LNCaP clone FGC (cell line): ENCODE results near the gene LRRC2.
"Not testable (repeated sequence)": the region's sequence is repeated elsewhere in the genome, so short reads cannot be mapped to it uniquely, and the experiment has no call there.

Experiments used
- DNase-seq: peaks from one replicate; pipeline ENCODE4 v3.0.0-alpha.2; 2011; ENCODE audit warnings: low read depth
- H3K4me3 ChIP-seq: 2 replicates; pipeline ENCODE4 v1.5.1; 2011; ENCODE audit warnings: mild to moderate bottlenecking, low read depth, low read length, control low read depth
- TF ChIP-seq, protein P1 (sequence below): IDR thresholded peaks from 2 replicates; pipeline ENCODE4 v1.5.1; 2012; ENCODE audit warnings: mild to moderate bottlenecking; ENCODE audit not compliant: control insufficient read depth, insufficient read depth; ENCODE audit errors: extremely low read depth

Gene LRRC2

DNA sequence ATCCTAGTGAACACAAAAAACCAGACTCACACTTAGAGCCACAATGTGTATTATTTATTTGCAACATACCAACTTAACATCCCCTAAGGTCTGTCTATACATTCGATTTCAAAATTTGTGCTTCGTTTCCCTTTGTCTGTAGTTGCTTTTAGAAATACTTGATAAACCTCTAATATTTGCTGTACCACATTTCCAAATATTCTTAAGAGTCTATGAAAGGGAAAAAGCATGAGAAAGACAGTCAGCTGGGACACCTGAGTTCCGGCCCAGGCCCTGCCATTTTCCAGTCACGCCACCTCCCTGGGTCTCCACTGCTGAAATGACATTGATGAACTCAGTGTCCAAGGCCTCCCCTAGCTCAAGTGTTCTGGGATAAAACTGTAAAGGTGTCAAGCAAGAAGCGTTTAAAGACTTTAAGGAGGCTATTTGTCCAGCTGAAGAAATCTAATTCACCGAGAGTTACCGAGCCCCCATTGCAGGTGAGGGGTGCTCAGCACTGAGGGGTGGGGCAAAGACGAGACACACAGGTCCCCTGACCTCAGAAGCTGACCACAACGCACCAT is 26.6 kb downstream of the LRRC2 start:
- TF ChIP-seq, protein P1, sequence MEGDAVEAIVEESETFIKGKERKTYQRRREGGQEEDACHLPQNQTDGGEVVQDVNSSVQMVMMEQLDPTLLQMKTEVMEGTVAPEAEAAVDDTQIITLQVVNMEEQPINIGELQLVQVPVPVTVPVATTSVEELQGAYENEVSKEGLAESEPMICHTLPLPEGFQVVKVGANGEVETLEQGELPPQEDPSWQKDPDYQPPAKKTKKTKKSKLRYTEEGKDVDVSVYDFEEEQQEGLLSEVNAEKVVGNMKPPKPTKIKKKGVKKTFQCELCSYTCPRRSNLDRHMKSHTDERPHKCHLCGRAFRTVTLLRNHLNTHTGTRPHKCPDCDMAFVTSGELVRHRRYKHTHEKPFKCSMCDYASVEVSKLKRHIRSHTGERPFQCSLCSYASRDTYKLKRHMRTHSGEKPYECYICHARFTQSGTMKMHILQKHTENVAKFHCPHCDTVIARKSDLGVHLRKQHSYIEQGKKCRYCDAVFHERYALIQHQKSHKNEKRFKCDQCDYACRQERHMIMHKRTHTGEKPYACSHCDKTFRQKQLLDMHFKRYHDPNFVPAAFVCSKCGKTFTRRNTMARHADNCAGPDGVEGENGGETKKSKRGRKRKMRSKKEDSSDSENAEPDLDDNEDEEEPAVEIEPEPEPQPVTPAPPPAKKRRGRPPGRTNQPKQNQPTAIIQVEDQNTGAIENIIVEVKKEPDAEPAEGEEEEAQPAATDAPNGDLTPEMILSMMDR: no peak
- H3K4me3 ChIP-seq: no peak overlapping the region
- DNase-seq: no peak

DNA sequence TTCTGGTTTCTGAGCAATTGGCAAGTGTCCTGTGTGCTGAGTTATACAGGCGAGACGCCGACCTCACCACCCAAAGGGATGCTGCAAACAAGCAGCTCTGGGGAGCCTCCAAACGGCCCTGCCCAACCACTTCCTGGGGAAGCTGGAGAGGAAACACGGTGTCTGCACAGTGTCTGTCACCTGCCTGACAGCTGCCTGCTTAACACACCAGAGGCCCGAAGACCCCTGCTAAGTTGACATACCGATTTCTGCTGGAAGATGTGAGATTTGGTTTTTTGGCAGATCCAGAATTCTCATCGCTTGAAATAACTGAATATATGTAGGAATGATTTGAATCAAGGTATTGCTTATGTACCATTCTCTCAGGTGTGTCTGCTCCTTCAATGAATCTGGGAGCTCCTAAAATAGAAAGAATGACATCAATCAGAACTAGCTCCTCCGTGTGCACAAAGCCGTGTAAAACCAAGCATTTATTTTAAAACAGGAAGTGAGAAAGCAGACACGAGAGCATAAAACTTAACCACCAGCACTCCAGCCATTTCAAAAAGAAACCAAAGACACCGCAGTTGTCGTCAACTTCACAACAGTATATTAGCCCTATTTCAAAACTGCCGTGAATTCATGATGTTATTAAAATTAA is 27.2 kb downstream of the LRRC2 start:
- TF ChIP-seq, protein P1: no peak
- no peak for DNase-seq
- H3K4me3 ChIP-seq: no peak overlapping the region

GRCh38 chr3:46538425-46538802 is 27.7 kb downstream of the LRRC2 start:
- not testable (repeated sequence) for H3K4me3 ChIP-seq, DNase-seq

- no peak for DNase-seq
- TF ChIP-seq, protein P1: no peak
- H3K4me3 ChIP-seq: no peak overlapping the region
These were observed 28.3 kb downstream of the LRRC2 start for GRCh38 chr3:46537779-46538178.

- no peak for DNase-seq
- TF ChIP-seq, protein P1: no peak
- H3K4me3 ChIP-seq: no peak overlapping the region
These were observed 28.8 kb downstream of the LRRC2 start for GRCh38 chr3:46537316-46537715.

GRCh38 chr3:46536758-46537157 is 29.3 kb downstream of the LRRC2 start:
- no peak for DNase-seq
- TF ChIP-seq, protein P1: no peak
- no peak overlapping the region for H3K4me3 ChIP-seq

DNA sequence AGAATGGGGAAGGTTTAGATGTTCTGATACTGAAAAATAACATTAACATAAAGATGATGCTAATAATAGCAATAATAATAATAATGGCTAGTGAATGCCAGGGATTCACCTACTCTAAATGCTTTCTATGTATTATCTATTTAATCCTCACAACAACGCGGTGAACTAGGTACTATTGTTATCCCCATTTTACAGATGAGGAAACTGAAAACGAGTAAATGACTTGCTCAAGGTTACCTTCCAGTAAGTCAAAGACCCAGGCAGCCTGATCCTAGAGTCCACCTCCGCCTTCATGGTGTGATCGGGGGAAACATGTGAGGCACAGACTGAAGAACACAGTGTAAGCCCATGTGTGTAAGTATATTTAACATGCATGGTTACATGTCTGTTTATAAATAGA is 30.4 kb downstream of the LRRC2 start:
- TF ChIP-seq, protein P1: no peak
- DNase-seq: no peak
- no peak overlapping the region for H3K4me3 ChIP-seq
